Cardiac septum (tissue), 1 donor: ENCODE data around the gene ACTN1. TPM values are rescaled to one million over a fixed set of nuclear protein-coding genes. Genes with fewer than 3 reads are reported as not detected.

Experiments used
- DNase-seq: peaks from one replicate; pipeline ENCODE4 v3.0.0-alpha.2; 2020; ENCODE audit warnings: low spot score
- intact Hi-C: fragments of 100-400 bp; cut with DNase I; formaldehyde crosslinking; loops from one replicate; pipeline ENCODE4 v1.14.0; 2022
- total RNA-seq: library from RNA; stranded (reverse); fragmentation: NEBNext Ultra II Directional; extraction: Animal tissue kit (Norgen Biotek cat#: 25700); gene quantifications from one replicate; pipeline ENCODE4 v1.2.1, GENCODE V29; 2021
- donor health status: DM: no; HTN: no; CAD: no.

ACTN1 gene
- total RNA-seq, 1 donor from 2014 or later, result 346 TPM

DNA sequence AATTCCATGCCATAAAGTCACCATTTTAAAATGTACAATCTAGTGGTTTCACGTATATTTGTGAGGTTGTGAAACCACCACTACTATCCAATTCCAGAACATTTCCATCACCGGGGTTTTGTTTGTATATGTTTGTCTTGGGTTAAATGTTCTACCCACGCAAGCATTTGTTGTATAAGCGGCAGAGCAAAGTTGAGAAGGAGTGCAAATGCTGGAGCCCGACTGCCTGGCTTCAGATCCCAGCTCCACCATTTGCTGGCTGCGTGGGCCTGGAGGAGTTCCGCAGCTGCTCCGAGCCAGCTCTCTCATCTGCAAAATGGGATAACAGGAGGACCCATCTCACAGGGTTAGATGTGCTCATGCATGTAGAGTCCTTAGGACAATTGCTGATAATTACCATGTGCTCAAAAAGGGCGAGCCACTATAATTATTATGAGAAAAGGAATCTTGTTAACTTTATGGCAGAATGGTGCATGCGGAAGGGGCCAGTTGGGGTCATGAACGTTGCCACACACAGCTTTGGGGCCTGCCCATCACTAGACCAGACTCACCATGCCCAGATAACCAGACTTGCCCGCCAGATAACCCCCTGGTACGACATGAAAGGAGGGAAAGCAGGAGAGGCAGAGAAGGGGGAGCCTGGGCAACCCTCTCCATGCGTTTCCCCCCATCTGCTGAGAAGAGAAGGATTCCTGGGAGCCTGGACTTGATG, 6.4 kb downstream of the ACTN1 start:
- no peak for DNase-seq
- intact Hi-C loops, result no loop called here

DNA sequence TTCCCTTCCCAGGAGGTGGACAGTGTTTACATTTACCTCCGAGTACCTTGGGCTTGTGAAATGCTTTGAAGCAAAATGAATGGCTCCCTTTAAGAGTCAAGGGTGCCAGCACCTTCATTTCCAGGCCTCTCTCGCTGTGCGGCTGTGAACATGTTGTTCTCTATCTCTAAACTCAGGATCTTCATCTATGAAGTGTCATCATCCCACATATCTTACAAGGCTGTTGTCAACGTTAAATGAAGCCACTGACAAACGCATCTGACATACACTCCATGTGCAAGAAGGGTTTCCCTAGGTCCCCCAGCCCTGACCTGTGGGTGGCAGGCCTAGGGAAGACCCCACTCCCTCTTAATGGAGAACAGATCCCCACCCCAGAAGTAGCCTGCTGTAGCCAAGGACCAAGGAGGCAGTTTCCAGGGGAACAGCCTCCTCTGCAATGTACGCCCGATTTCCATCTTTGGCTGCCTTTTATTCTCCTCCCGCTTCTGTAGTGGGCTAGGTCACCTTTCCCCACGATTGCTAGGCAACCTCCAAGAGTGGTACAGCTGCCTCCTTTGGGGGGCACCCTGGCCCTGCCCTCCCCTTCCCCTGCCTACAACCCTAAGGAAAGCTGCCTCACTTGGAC, 7.6 kb downstream of the ACTN1 start:
- DNase-seq, result no peak

GRCh38 chr14:68970736-68971135, 8.4 kb downstream of the ACTN1 start:
- intact Hi-C loops, result no loop called here
- DNase-seq, result no peak

More for the DNA sequence above, 7.6 kb downstream of the ACTN1 start:
- intact Hi-C loops, result no loop called here

- intact Hi-C loops, result no loop called here
- DNase-seq, result no peak
These were observed 9.0 kb downstream of the ACTN1 start for GRCh38 chr14:68970038-68970612.

DNA sequence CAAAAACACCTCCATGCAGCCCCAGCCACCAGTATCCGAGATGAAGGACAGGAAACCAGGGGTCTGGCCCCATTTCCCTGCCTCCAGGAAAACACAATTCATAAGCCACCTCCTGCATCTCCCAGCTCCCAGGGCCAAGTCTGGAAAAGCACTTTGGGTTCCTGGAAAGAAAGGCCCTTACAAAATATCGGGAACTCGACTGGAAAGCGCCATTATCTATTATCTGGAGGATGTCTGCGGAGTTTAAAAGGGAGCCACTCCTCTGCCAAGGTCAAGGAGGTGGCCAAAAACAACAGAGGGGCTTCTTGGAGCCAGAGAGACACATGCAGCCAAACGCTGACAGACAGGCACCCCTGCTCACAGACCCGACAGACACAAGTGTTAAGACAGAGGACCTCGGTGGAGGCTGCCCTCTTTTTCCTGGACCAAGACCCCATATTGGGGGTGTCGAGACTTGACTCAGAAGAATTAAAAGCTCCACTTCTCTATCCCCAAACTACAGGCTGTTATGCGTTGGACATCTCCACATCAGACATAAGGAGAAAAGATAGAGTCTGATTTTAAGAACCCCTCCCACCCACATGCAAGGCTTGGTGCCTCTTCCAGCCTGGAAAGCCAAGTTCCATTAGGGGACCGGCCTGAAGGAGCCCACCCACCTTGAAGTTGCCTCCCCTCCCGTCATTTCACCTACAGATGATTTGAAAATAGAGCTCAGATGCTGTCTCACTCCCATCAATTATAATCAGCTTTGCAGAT, 9.6 kb downstream of the ACTN1 start:
- intact Hi-C loops, result no loop called here
- no peak for DNase-seq

- intact Hi-C loops, result no loop called here
- no peak for DNase-seq
These were observed 10.4 kb downstream of the ACTN1 start for GRCh38 chr14:68968721-68969120.

- intact Hi-C loops, result no loop called here
- no peak for DNase-seq
These were observed 11.1 kb downstream of the ACTN1 start for GRCh38 chr14:68968051-68968450.

GRCh38 chr14:68967459-68967940, 11.6 kb downstream of the ACTN1 start:
- intact Hi-C loops, result no loop called here
- no peak for DNase-seq

DNA sequence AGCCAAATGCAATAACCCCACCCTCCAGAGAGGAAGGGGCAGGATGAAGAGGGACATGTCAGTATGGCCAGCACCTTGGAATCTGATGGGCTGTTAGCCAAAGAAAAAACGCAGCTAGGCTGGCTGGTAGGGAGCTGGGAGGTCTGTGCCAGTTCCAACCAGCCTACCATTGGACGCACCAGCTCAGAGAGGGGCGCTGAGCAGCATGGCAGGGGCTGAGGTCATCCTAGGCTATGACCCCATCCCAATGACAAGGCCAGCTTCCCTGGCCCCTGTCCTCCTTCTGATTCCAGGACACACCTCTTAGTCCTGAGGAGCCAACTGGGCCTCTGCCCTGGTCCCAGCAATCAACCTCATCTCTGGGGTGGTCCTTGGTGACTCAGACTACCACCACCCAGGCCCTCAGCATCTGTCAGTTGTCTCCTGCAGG, 12.2 kb downstream of the ACTN1 start:
- no peak for DNase-seq
- intact Hi-C loops, result no loop called here

GRCh38 chr14:68965261-68965761, 13.8 kb downstream of the ACTN1 start:
- no peak for DNase-seq
- intact Hi-C loops, result no loop called here

- DNase-seq, result no peak
- intact Hi-C loops, result no loop called here
These were observed 14.6 kb downstream of the ACTN1 start for GRCh38 chr14:68964300-68965093.

GRCh38 chr14:68962681-68963080, 16.4 kb downstream of the ACTN1 start:
- DNase-seq, result no peak

GRCh38 chr14:68961781-68962584, 17.1 kb downstream of the ACTN1 start:
- DNase-seq, result no peak
- intact Hi-C loops, result no loop called here

More at GRCh38 chr14:68962681-68963080, 16.4 kb downstream of the ACTN1 start:
- intact Hi-C loops, result no loop called here

GRCh38 chr14:68961361-68961760, 17.7 kb downstream of the ACTN1 start:
- no peak for DNase-seq
- intact Hi-C loops, result no loop called here

DNA sequence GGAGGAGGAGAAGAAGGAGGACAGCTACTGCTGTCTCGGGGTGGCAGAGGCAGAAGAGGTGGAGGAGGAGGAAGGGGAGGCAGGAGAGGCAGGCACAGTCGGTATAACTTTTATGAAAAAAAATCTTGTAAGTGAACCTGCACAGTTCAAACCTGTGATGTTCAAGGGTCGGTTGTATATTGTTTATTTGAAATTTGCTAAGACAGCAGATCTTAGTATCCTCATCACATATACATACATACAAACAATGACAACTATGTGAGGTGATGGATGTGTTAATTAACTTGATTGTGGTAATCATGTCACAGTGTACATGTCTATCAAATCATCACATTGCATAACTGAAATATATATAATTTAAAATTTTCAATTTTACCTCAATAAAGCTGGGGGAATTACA, 19.0 kb downstream of the ACTN1 start:
- intact Hi-C loops, result no loop called here
- no peak for DNase-seq

DNA sequence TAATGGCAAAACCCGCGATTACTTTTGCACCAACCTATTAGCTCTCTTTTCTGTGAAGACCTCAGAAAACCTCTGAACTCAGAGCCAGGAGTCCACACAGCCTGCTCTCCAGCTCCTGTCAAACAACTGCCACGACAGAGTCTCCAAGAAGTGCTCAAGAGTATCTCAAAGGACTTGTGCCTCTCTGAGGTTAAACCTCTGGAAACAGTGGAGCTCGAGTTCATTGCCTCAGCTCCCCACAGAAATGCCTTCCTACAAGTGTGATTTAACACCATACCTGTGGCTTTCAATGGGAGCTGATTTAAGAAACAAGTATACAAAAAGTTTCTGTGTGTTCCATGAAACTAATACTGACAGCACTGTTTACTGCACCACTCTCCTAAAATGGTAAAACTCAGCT, 20.1 kb downstream of the ACTN1 start:
- DNase-seq, result no peak
- intact Hi-C loops, result no loop called here

- no peak for DNase-seq
- intact Hi-C loops, result no loop called here
These were observed 20.5 kb downstream of the ACTN1 start for GRCh38 chr14:68958553-68958952.

DNA sequence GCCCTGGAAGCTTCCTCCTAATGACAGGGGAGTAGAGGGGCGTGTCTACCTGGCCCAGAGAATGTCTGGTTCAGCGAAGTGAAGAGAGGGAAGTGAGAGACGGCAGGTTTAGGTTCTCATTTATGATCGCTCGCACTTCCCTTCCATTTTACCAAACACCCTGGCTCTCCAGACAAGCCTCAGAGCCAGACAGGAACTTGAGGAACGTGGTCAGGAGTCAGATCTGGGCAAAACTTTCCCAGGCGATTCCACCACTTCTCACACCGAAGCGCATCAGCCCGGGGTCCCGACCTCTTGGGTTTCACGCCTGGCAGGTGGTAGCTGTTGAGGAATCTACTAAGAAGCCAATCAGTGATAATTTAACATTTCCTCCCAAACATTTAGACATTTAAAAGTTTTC, 21.3 kb downstream of the ACTN1 start:
- intact Hi-C loops, result no loop called here
- no peak for DNase-seq
